Measurements from ENCODE around the gene TRMT13. TPM values are rescaled to one million over a fixed set of nuclear protein-coding genes. Genes with fewer than 3 reads are reported as not detected.

Gene TRMT13
- total RNA-seq, 2 donors from 2014 or later = 3.1 to 3.7 TPM

DNA sequence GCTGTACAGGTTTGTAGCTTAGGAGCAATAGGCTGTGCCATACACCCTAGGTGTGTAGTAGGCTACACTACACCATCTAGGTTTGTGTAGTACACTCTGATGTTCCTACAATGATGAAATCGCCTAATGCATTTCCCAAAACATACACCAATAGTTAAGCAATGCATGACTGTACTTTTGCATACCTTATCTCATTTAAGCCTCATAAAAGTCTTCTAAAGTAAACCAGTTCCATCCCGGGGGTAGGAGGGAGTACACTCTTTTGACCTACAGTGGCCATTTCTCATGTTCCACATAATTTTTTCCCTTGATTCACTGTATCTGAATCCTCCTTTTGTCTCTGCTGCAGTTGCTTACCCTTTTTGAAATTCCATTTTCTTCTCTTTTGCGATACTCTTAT lies 12.2 kb downstream of the TRMT13 start:
- no peaks in the 10 kb centered on the region for H3K4me1 ChIP-seq
- DNase-seq (ENCODE audit: low spot score) = no peak
- no peak for TF ChIP-seq CTCF (IDR thresholded peaks at IDR 0.05)
- no peaks in the 10 kb centered on the region for H3K27me3 ChIP-seq
- no peak overlapping the region for H3K4me3 ChIP-seq
- H3K9me3 ChIP-seq = no peaks in the 10 kb centered on the region
- H3K27ac ChIP-seq = no peak overlapping the region
- H3K36me3 ChIP-seq = peaks cover 56% of the 10 kb centered on the region

DNA sequence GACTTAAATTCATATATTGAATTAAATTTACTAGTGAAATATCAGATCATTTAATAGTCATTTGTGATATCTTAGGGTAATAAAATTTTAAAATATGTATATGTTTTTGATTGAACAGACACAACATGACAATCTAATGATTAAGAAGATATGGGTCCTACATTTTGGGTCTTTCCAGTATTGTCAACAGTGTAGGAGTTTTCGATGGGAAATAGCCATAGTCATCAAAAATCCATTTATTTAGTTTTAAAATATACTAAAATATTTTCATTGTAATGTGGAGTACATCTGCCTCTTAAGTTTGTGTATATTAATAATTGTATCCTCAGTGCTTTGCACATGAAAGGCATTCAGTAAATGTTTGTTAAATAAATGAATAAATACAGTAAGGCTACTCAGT lies 14.0 kb downstream of the TRMT13 start:
- DNase-seq (ENCODE audit: low spot score) = no peak
- no peaks in the 10 kb centered on the region for H3K27me3 ChIP-seq
- no peak for TF ChIP-seq CTCF (IDR thresholded peaks at IDR 0.05)
- H3K9me3 ChIP-seq = no peaks in the 10 kb centered on the region
- H3K4me3 ChIP-seq = no peak overlapping the region
- H3K4me1 ChIP-seq = no peaks in the 10 kb centered on the region
- no peak overlapping the region for H3K27ac ChIP-seq
- peaks cover 52% of the 10 kb centered on the region for H3K36me3 ChIP-seq

DNA sequence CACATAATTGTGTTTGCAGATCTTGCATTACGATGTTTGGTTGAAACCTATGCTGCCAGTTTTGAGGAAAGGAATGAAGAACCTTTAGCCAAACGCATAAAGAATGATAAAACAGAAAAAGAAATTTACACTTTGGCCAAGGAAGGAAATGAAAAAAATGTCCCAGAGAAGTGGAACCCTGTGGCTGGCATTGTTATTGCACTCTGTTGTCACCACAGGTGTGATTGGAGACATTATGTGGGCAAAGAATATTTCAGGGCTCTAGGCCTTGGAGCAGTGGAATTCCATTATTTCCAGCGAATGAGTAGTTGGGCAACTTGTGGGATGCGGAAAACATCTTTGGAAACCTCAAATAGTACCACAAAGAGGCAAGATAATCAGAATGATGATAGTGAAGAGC lies 14.9 kb downstream of the TRMT13 start:
- Histone ChIP-seq H3K27me3 (no peaks in the 10 kb centered on the region), H3K36me3 (peaks cover 52% of the 10 kb centered on the region)
- peak in 1 of 2 donors; percentile 11 for TF ChIP-seq CTCF (IDR thresholded peaks at IDR 0.05)

DNA sequence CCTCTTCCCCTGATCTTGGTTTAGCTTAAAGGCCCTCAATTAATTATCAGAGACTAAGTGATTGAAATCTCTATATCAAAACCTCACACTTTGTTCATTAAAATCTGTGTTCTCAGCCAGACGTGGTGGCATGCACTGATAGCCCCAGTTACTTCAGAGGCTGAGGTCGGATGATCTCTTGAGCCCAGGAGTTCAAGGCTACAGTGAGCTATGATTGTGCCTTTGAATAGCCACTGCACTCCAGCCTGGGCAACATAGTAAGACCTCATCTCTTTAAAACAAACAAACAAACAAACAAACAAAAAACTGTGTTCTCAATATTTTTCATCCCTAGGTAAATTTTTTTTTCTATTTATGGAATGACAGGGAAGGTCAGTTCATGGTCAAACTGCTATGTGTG lies 18.7 kb downstream of the TRMT13 start:
- H3K27me3 ChIP-seq = no peaks in the 10 kb centered on the region
- DNase-seq (ENCODE audit: low spot score) = no peak
- no peaks in the 10 kb centered on the region for H3K4me1 ChIP-seq
- no peak overlapping the region for H3K27ac ChIP-seq
- no peaks in the 10 kb centered on the region for H3K9me3 ChIP-seq
- H3K36me3 ChIP-seq = peaks cover 26% of the 10 kb centered on the region
- TF ChIP-seq CTCF (IDR thresholded peaks at IDR 0.05) = no peak
- no peak overlapping the region for H3K4me3 ChIP-seq

More for the DNA sequence above, 14.9 kb downstream of the TRMT13 start:
- H3K4me1 ChIP-seq = no peaks in the 10 kb centered on the region
- H3K27ac ChIP-seq = no peak overlapping the region
- no peaks in the 10 kb centered on the region for H3K9me3 ChIP-seq
- no peak overlapping the region for H3K4me3 ChIP-seq
- DNase-seq (ENCODE audit: low spot score) = no peak

- no peak for DNase-seq (ENCODE audit: low spot score)
- no peaks in the 10 kb centered on the region for H3K4me1 ChIP-seq
- no peak for TF ChIP-seq CTCF (IDR thresholded peaks at IDR 0.05)
- no peak overlapping the region for H3K4me3 ChIP-seq
- H3K9me3 ChIP-seq = no peaks in the 10 kb centered on the region
- H3K27me3 ChIP-seq = no peaks in the 10 kb centered on the region
- H3K36me3 ChIP-seq = peaks cover 25% of the 10 kb centered on the region
- H3K27ac ChIP-seq = no peak overlapping the region
Observed at GRCh38 chr1:100152271-100152670, 19.3 kb downstream of the TRMT13 start.

DNA sequence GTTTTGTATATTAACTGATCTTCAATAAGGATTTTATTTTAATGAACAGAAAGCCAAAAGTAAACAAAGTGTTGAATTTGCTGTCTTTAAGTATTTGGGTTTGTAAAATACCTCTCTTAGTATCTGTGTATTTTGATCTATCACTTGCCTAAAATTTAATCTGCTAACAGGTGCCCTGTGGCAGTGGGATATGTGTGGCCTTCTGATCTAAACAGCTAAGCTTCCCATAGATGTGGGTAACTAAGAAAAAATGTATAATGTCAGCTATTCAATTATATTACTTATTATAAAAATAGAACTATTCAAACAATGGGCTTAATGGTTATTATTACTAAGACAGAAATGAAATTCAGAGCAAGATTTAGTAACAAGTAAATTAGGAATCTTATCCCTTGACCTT lies 29.9 kb downstream of the TRMT13 start:
- Histone ChIP-seq H3K27ac (no peak overlapping the region), H3K36me3 (peaks cover 5% of the 10 kb centered on the region), H3K9me3 (no peaks in the 10 kb centered on the region), H3K4me1 (peaks cover 0 to 4% of the 10 kb centered on the region in 2 donors), H3K27me3 (no peaks in the 10 kb centered on the region), H3K4me3 (no peak overlapping the region)
- TF ChIP-seq CTCF (IDR thresholded peaks at IDR 0.05) = no peak
- no peak for DNase-seq (ENCODE audit: low spot score)

Data from right atrium auricular region (tissue), 2 donors.